CD4-positive, alpha-beta T cell treated with Interleukin-15 for 4 hours (primary cell): ENCODE data around the gene MTG2.
A peak's percentile ranks its signal among the peaks of the same experiment; 100 is the strongest.

ENCODE experiments used
- DNase-seq: peaks from one replicate; pipeline ENCODE4 v3.0.0-alpha.2; 2020; ENCODE audit warnings: low spot score

MTG2 gene

DNA sequence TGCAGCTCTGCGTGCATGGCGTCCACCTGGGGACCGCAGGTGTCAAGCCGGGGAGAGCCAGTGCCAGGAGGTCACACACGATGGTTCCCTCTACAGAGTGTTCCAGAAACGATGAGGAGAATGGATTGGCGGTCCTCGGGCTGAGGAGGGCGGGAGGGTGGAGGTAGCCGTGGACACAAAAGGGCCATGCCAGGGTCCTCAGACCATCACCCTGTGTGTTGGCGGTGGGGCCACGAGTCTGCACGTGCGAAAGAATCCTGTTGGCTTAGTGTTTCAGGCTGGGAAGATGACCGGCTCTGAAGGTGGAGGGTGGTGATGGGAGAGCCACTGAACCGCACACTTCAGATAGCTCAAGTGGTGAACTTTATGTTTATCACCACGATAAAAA, 23.6 kb downstream of the MTG2 start:
- no peak for DNase-seq

DNA sequence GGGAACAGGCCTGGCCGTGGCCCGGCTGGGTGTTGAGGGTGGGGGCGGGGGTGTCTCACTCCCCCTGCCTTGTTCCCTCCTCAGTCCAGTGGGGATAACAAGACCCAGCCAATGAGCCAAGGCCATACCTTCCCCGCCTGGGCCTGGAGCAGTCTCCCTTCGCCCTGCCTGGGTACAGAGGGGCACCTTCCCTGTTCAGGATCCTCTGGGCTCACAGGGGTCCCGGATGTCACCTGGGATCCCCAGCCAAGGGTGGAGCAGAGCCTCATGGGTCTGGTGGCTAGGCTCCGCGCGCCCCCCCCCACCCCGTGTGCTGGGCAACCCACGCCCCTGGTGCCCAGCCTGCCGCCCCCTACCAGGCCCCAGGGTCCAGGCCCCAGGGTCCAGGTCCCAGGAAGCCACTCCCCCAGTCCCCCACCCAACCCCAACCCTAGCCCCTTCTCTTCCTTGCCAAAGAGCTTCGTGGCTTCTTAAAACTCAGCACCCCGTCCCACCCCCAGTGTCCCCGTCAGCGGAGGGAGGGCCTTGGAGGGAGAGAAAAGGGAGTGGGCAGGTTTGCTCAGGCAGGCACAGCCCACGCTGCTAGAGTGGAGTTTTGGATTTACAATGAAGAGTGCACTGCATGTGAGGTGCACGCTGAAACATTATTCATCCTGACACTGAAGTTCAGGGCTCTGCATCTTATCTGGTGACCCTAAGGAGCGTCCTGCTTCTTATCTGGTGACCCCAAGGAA, 25.4 kb downstream of the MTG2 start:
- no peak for DNase-seq

DNA sequence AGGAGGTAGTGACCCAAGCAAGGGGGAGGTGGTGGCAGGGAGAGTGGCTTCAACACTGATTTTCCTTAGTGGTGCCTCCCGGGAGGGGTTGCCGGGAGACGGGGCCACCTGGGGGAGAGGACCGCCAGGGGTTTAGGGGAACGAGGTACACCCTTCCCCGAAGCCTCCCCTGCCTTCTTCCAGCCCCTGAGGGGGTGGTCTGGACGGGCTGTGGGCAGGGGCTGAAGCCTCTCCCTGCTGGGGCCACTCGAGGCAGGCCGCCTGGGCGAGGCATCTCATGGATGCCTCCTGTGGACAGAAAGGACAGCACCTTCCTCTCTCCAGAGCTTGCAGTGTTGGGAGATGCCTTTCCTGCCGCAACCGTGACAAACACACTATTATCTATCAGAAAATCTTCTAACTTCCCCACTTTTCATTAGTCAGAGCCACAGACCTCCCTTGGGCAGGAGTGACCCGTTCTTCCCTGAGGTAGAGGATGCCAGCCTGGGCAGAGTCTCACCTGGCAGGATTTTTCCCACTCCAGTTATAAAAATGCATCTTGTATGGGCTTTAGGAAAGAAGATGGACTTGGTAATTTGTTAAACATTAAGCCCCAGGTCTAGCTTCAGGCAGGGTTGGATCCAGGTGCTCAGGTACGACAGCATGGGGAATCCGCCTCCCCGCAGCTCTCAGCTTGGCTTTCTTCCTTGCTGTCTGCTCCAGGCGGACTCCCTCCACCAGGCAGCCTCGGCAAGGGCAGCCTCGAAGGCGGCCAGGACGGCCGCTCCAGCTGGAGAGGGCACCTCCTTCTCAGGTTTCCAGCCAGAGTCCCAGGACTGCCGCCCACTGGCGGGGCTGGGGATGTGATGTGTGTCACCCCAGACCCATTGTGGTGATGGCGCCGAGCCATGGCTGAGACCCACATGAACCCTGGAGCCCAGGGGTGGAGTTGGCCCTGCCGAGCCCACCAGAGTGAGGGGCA, 26.2 kb downstream of the MTG2 start:
- no peak for DNase-seq

DNA sequence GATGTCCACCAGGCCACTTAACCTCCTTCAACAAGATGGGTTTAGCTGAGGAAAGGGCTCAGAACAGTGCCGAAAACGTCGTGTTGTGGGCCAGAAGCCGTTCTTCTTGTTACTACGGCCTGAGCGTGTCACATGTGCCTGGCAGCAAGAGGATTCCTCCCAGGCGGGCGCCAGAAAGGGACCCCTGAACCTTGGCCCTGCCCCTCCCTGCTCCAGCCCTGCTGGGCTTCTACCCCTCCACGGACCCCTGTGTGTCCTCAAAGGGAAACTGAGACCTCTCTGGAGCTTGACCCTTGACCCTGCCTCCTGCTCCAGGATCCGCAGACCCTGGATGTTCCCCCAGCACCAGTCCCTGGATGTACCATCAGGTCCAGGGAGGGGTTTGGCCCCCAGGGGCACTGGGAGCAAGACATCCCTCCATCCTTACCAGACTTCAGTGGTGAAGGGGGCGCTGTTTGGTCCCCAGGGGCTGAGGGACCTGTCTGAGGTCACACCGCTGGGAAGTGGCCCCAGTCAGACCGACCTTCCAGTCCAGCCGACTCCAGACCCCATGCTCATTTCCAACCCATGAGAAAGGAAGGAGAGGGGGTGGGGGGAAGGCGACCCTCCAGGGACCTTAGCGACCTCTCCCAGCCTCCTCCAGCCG, 27.1 kb downstream of the MTG2 start:
- DNase-seq = no peak

DNA sequence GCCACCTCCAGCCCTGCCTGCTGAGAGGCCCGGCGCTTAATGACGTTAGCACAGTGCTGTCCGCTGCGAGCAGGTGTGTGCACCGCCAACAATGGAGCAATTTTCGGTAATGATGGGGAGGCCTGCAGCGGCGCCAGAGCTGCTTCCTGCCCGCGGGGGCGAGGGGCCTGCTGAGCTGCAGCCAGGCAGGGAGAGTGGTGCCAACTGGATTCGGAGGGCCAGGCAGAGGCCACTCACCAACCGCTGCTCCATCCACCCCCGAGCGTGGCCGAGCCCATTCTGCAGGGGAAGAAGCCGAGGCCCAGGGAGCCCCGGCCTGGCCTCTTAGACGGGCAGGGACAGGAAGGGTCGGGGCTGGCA, 27.6 kb downstream of the MTG2 start:
- DNase-seq = no peak

DNA sequence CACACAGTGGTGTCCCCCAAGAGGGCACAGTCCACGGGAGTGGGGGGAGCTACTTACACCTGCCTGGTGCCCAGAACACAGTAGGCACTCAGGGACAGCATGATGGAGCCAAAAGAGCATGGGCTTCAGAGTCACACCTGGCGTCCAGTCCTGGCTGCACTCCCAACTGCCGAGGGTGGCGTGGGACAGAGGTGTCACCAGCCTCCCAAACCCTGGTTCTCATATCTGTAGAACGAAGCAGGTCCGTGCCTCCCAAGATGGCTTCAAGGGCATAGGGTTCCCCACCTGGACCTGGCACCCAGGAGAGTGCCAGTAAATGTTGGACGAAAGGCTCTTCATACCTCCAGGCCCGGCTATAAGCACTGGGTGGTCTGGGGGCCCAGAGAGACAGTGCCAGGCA, 28.4 kb downstream of the MTG2 start:
- DNase-seq = no peak

DNA sequence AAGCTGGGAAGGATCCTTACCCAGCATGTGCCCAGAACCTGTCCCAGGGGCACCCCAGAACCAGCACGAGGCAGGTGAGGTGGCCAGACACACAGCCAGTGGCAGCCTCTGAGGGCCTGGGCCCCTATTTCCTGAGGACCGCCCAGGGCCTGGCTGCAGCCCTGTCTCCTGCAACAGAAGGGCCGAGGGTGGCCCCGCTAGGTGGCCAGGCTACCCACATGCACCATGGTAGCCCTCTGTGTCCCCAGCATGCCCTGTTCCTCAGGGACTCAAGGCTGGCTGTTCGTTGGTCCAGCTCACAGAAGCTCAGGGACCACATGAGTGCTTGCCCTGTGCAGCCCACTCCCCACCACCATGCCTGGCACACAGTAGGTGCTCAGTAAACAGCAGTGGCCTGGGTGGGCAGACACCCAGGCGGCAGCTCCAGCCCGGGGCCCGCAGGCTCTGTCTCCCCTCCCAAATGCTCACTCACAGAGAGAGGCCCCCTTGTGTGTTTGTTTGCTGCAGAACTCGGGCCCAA, 29.0 kb downstream of the MTG2 start:
- no peak for DNase-seq

DNA sequence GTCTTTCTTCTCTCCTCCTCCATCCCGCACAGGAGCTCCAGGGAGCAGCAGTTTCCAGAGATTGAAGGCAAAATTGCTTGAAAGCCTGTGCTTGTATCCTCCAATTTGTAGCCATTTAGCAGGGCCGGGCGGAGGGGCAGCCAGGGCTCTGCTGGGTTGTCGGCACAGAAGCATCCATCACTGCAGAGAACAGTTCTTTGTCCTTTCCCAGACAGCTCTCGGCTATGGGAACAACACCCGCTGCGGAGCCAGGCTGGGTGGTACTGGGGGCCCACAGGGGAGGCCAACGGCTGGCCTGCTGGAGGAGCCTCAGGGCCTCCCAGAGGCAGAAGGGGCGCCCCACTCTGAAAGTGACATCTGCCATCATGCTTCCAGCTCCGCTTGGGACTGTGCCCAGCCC, 29.5 kb downstream of the MTG2 start:
- no peak for DNase-seq

DNA sequence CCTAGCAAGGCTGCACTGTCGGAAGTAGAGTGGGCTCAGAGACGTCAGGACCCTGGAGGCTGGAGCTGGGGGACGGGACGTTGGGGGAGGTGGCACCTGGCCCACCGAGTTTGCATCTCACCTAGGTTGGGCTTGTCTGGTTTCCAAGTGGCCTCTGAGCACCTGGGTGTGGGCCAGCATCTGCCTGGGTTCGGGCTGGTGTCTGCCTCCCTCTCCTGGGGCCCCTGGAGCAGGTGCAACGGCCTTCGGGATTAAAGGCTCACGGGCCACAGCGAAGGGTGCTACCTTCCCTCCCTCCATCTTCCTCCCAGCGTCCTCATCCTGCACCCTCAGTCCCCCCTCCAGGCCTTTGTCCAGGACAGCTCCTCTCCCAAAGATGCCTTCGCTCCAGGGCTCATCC, 31.2 kb downstream of the MTG2 start:
- no peak for DNase-seq

DNA sequence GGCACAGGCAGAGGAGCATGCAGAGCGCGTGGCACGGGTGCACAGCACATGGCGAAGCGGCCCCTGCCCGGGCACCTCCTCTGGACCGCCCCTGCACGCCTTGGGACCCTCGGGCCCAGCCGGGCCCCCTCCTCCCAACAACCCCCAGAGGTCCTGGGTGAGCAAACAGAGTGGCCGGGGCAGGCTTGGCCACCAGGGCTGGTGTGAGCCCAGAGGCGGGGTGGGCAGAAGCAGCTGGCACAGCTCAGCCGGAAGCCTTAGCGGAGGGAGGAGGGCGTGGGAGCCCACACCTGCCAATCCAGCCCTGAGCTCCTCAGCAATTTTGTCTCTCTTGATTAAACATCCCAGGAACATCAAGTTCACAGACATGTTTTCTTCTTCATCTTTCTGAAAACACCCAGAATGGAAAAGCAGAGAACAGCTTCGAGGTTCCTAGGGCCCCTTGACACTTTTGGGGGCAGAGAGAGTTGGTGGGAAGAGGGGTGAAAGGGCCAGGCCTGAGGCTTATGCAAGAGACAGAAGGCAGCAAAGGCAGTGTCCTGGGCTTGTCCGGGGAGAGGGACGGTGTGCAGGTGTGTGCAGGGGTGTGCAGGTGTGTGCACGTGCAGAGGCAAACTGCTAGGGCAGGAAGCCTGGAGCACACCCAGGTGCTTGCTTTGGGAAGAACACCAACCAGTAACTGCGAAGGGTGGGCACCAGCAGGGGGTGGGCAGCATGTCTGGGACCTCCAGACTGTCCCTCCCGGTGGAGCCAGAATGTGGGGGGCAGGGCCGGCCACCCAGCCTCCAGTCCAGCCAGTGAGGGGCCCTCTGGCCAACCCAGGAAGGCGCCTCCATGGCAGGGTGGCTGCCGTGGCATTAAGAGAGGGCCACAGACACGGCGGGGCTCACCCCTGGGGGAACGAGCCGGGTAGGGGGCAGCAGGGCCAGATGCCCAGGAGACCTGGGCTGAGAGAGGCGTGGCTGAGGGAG, 32.5 kb downstream of the MTG2 start:
- no peak for DNase-seq

DNA sequence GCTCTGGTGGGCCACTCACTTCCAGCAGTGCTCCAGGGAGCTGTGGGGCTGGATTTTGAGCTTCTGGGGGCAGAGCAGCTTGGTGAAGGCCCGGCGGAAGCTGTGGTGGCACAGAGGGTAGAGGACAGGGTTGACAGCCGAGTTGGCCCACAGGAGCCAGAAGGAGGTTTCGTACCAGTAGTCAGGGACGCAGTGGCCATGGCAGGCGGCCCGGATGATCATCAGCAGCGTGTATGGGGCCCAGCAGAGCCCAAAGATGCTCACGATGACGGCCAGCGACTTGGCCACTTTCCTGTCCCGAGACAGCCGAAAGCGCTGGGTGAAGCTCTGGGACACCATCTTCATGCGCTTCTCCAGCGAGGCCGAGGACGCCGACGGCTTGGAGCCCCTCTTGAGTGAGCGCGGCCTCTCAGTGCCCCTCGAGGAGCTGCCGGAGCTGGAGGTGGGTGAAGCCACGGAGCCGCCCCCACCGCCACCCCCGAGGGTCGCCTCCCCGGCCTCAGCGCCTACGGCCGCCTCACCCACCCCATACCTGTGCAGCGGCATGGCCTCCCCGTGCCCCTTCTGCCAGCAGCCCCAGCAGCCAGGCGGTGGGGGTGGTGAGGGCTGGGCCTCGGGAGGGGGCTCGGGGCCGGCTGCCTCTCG, 33.3 kb downstream of the MTG2 start:
- no peak for DNase-seq

DNA sequence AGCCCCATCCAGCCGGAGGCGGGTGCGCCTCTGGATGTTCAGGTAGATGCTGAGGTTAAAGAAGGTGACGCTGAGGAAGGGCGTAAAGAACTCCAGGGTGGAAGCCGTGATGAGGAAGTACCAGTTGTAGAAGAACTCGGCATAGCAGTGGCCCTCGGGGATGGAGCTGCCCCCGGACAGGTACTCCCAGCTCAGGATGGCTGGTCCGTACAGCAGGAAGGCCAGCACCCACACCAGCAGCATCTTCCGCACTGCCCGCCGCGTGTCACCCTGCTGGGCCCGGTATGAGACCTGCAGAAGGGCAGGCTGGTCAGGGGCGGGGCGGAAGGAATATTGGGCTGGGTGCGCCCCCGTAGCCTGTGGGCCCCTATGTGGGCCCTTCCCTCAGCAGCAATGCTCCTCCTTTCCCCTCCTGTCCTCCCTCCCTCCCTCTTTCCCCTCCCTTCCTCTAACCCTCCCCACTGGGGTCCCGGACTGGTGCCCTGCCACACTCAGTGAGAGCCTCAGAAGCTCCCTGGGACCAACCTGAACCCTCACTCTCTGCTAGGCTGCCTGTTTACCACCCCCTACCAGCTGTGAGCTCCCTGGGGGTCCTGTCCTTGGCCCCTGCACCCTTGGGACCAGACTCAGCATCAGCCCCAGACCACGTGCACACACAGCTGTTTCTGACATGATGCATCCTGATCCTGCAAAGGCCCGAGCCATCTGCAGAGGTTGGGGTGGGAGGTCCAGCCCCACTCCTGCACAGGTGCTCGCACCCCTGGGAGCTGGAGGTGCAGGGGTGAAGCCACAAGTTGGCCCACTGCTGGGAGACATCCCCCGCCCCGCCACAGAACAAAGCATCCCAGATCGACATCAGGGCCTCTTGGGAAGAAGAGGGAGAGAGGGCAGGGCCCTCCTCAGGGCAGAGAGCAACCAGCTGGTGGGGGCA, 34.1 kb downstream of the MTG2 start:
- DNase-seq = no peak

DNA sequence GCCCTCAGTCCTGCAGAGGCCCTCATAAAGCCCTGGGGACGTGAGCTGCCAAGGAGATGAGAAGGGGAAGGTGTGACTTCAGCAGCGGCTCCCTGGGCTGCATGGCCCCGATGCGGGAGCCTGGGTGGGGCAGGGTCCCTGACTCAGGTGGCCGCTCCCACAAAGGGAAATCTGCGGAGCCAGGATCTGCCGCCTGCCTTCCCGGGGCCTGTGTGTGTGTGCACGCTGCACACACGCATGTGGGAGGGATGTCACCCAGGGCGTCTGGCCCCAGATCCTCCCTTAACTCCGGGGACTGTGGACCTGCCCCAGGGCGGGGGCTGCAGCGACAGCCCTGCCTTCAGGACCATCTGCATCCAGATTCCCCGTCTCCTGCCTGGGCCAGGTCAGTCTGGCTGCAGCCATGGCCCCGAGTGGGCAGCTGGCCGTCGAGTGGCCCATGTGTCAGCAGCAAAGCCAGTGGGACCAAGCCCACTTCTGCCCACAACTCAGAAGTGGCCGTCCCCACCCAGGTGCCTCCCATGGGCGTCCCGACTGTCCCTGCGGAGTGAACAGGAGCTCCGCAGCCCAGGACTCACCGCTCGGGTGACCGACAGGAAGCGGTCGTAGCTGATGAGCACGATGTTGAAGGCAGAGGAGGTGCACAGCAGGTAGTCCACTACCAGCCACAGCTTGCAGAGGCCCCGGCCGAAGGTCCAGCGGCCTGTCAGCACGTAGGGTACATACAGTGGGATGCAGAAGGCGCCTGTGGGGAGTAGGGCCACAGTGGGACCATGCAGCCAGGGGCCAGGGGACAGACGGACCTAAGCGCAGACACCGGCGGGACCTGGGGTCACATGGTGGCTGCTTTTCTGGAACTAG, 35.3 kb downstream of the MTG2 start:
- DNase-seq = no peak

DNA sequence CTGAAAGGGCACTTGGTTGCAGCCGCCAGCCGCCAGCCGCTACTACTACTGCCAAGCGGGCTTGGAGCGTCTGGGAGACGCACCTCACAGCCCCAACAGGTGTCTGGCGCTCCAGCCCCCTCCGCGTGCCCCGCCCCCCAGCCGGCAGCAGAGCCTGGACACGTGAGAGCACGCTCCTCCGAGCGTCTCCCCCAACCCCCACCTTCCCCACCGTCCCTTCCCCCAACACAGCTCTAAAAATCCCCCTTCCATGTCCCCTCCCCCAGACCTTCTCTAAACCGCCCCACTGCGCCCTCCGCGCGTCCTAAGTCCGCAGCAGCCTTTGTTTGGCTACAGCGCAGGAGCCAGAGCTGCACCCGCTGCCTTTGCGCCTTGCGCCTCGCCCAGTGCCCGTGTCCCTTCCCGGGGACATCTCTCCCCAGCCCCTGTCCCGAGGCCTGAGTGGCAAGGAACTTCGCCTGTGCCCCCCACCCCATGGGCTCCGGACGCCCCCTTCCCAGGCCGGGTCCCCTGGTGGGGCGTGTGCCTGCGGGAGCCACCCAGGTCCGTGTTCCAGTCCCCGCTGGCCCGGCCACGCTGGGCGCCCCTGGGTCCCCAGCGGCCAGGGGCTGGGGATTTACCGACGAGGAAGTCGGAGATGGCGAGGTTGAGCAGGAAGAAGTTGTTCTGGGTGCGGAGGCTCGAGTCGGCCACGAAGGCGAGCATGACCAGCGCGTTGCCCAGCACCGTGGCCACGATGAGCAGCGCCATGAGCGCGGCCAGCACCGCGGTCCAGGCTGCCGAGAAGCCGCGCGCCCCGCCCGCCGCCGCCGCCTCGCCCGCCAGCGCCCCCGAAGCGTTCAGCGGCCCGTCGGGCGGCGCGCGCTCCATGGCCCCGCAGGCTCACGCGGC, 36.5 kb downstream of the MTG2 start:
- no peak for DNase-seq

DNA sequence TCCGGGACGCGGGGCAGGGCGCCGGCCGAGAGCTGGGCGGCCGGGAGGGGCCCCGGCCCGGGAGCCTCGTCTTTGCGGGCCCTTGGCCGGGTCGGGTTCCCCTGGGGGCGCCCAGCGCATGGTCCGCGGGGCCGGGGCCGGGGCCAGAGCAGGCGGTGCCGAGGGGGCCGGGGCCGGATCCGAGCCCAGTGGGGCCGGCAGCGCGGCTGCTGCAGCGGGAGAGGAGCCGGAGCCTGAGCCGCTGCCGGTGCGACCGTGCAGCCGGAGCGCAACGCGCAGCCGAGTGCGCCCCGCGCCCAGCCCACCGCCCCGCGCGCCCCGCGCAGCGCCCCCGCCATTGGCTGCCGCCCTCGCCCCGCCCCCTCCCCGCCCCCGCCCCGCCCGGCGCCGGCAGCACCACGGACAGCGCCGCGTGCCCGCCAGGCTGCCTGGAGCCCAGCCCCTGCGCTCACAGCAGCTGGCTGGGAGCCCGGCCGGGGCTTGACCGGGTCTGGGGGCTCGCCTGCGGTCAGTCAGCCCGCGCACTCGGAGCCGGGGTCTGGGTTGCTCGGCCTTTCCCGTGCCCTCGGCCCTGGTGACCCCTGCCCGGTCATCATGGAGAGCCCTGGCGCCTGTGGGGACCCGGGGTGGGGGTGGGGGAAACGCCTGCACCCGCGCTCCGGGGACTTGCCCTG, 37.3 kb downstream of the MTG2 start, which contains the start of gene HRH3:
Gene HRH3, minus strand, starts transcription at position 287 of the 674 bp plus-strand sequence. CDS start 308 bp downstream, outside the sequence.
- peak; percentile 32 for DNase-seq

DNA sequence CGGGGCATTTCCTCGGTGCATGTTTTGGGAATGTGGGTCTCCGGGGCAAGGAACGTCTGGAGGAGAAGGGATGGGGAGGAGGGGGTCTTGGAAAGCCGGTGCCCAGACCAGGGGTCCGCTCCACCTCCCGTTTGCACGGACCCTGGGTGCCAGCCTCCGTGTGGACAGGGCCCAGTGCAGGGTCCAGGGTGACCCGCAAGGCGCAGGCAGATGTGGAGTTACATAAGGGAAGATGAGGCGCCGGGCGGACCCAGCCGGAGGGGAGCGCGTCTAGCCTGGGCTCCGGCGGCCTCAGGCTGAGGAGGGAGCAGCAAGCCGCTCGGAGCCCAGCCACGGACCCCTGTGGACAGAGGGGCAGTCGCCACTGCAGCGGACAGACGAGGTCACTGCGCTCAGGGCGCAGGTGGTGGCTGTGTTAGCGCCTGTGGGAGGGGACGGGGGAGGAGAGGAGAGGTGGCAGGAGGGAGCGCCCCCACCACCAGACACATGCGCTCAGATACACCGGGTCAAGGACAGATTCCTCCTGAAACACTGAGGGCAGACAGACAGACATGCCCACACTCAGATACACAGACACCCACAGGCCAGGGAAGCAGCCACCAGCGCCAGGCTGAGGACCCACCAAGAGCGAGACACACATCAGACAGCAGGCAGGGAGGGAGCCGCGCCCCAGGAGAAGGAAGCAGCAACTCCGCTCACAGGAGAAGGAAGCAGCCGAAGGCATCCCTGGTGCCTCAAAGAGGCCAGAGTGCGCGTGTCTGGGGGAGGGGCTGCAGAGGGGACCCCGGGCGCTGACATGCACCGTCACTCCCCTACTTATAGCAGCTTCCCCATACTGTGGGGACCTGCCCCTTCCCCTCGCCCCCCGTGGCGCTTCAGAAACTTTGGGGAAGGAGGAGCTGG, 38.1 kb downstream of the MTG2 start:
- DNase-seq = no peak
